Measurements from ENCODE around the gene STBD1.

Gene STBD1

DNA sequence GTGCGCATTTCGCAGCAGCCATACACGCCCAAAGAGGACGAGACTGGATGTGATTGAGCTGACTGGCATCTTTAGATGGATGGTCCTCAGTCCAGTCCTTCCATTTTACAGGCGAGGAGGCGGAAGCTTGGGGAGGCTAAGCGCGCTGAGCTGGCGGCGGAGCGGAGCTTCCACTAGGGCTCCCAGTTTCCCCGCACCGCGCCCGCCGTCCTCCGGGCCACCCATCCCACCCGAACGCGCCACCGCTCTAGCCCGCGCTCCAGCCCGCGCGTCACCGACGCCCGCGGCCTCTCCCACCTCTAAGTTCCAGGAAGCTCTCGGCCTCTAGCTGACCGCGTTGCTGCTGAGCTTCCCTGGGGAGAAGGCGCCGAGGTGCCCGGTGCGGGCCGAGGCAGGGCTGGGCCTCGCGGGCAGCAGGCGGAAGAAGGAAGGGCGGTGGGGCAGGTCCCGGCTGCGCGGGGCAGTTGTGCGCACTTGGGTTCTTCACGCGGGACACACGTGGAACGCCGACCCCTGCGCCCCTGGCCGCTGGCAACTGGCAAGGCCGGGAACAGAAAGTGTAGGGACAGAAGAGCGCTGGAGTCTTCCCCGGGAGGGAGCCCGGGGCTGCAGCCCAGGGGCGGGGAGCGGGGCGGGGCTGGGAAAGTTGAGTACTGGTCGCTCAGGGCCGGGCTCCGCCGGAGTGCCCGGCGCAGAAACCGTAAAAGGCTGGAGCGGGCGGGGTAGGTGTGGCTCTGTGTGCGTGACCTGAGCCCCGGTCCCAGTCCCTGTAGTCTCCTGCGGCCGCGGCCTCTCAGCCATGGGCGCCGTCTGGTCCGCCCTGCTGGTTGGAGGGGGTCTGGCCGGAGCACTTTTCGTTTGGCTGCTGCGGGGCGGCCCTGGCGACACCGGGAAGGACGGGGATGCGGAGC lies at the start of gene STBD1:
TSS of gene STBD1 (plus strand) at position 763 of the 911 bp plus-strand sequence. CDS start at position 800, 37 bp downstream.
- peak; percentile 32 for DNase-seq (ENCODE audit: low read depth, low spot score)
- peaks cover 16% of the 10 kb centered on the region for H3K27me3 ChIP-seq (ENCODE audit: insufficient read depth, insufficient read length)
- H3K4me3 ChIP-seq (ENCODE audit: insufficient read length, low read depth), result peak within 1 kb of the TSS; percentile 78
- no peaks in the 10 kb centered on the region for H3K9me3 ChIP-seq (ENCODE audit: insufficient read depth, low read length)
- peak within 1 kb of the TSS; percentile 92 for H3K9ac ChIP-seq (ENCODE audit: insufficient read length, low read depth)
- peaks cover 19% of the 10 kb centered on the region for H3K36me3 ChIP-seq (ENCODE audit: insufficient read depth, insufficient read length, low read length)
- peaks cover 2% of the 10 kb centered on the region for H3K4me1 ChIP-seq (ENCODE audit: insufficient read depth, insufficient read length)
- TF ChIP-seq SUZ12 (IDR thresholded peaks at IDR 0.05; ENCODE audit: extremely low read depth, insufficient read depth, insufficient read length) (no peak), YY1 (IDR thresholded peaks at IDR 0.05; ENCODE audit: insufficient read depth, insufficient read length) (no peak), ZNF274 (IDR thresholded peaks at IDR 0.05; ENCODE audit: low read depth, low read length) (no peak)

DNA sequence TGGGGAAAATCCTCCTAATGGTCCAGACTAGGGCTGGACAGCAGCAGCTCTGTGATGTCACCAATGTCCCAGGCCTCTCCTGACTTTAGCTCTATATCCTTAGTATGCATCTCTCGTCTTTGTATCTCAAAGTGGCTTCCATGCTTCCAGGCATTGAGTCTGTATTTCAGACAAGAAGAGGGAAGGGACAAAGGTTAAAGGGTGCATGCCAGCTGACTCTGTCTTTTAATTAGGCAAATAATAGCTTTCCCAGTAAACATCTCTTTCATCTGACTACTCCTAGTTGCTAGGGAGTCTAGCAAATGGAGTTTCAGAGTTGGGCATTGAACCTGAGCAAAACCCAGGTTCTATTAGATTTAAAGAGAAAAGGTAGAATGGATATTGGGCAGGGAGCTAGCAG lies 49.6 kb upstream of the STBD1 start:
- TF ChIP-seq ZNF274 (IDR thresholded peaks at IDR 0.05; ENCODE audit: low read depth, low read length) (no peak), YY1 (IDR thresholded peaks at IDR 0.05; ENCODE audit: insufficient read depth, insufficient read length) (no peak), SUZ12 (IDR thresholded peaks at IDR 0.05; ENCODE audit: extremely low read depth, insufficient read depth, insufficient read length) (no peak)
- peaks cover 11% of the 10 kb centered on the region for H3K27me3 ChIP-seq (ENCODE audit: insufficient read depth, insufficient read length)

GRCh38 chr4:76257824-76258223 lies 48.7 kb upstream of the STBD1 start:
- no peaks in the 10 kb centered on the region for H3K9me3 ChIP-seq (ENCODE audit: insufficient read depth, low read length)
- peaks cover 2% of the 10 kb centered on the region for H3K27me3 ChIP-seq (ENCODE audit: insufficient read depth, insufficient read length)
- H3K4me1 ChIP-seq (ENCODE audit: insufficient read depth, insufficient read length), result no peaks in the 10 kb centered on the region
- no peak for DNase-seq (ENCODE audit: low read depth, low spot score)
- H3K9ac ChIP-seq (ENCODE audit: insufficient read length, low read depth), result no peak overlapping the region
- no peak overlapping the region for H3K4me3 ChIP-seq (ENCODE audit: insufficient read length, low read depth)
- H3K36me3 ChIP-seq (ENCODE audit: insufficient read depth, insufficient read length, low read length), result no peaks in the 10 kb centered on the region
- no peak for TF ChIP-seq ZNF274 (IDR thresholded peaks at IDR 0.05; ENCODE audit: low read depth, low read length)

More for the DNA sequence above, 49.6 kb upstream of the STBD1 start:
- no peak for DNase-seq (ENCODE audit: low read depth, low spot score)
- Histone ChIP-seq H3K4me3 (ENCODE audit: insufficient read length, low read depth) (no peak overlapping the region), H3K9ac (ENCODE audit: insufficient read length, low read depth) (no peak overlapping the region), H3K9me3 (ENCODE audit: insufficient read depth, low read length) (no peaks in the 10 kb centered on the region), H3K36me3 (ENCODE audit: insufficient read depth, insufficient read length, low read length) (no peaks in the 10 kb centered on the region), H3K4me1 (ENCODE audit: insufficient read depth, insufficient read length) (no peaks in the 10 kb centered on the region)

DNA sequence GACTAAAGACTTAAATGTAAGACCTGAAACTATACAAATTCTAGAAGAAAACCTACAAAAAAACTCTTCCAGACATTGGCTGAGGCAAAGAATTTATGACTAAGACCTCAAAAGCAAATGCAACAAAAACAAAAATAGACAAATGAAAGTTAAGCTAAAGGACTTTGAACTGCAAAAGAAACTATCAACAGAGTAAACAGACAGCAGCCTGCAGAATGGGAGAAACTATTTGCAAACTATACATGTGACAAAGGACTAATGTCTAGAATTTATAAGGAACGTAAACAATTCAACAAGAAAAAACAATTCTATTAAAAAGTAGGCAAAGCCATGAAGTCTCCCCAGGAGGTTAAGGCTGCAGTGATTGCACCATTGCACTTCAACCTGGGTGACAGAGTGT lies 46.0 kb upstream of the STBD1 start:
- Histone ChIP-seq H3K4me3 (ENCODE audit: insufficient read length, low read depth) (no peak overlapping the region), H3K4me1 (ENCODE audit: insufficient read depth, insufficient read length) (no peaks in the 10 kb centered on the region), H3K9ac (ENCODE audit: insufficient read length, low read depth) (no peak overlapping the region), H3K9me3 (ENCODE audit: insufficient read depth, low read length) (no peaks in the 10 kb centered on the region), H3K27me3 (ENCODE audit: insufficient read depth, insufficient read length) (no peaks in the 10 kb centered on the region), H3K36me3 (ENCODE audit: insufficient read depth, insufficient read length, low read length) (no peaks in the 10 kb centered on the region)
- TF ChIP-seq YY1 (IDR thresholded peaks at IDR 0.05; ENCODE audit: insufficient read depth, insufficient read length), result no peak
- TF ChIP-seq SUZ12 (IDR thresholded peaks at IDR 0.05; ENCODE audit: extremely low read depth, insufficient read depth, insufficient read length), result no peak
- no peak for TF ChIP-seq ZNF274 (IDR thresholded peaks at IDR 0.05; ENCODE audit: low read depth, low read length)
- DNase-seq (ENCODE audit: low read depth, low spot score), result no peak

GRCh38 chr4:76265631-76266218 lies 40.8 kb upstream of the STBD1 start:
- H3K9ac ChIP-seq (ENCODE audit: insufficient read length, low read depth), result no peak overlapping the region
- no peaks in the 10 kb centered on the region for H3K36me3 ChIP-seq (ENCODE audit: insufficient read depth, insufficient read length, low read length)
- no peaks in the 10 kb centered on the region for H3K27me3 ChIP-seq (ENCODE audit: insufficient read depth, insufficient read length)
- no peak for DNase-seq (ENCODE audit: low read depth, low spot score)
- TF ChIP-seq YY1 (IDR thresholded peaks at IDR 0.05; ENCODE audit: insufficient read depth, insufficient read length) (no peak), SUZ12 (IDR thresholded peaks at IDR 0.05; ENCODE audit: extremely low read depth, insufficient read depth, insufficient read length) (no peak), ZNF274 (IDR thresholded peaks at IDR 0.05; ENCODE audit: low read depth, low read length) (no peak)
- H3K9me3 ChIP-seq (ENCODE audit: insufficient read depth, low read length), result no peaks in the 10 kb centered on the region
- H3K4me1 ChIP-seq (ENCODE audit: insufficient read depth, insufficient read length), result no peaks in the 10 kb centered on the region
- no peak overlapping the region for H3K4me3 ChIP-seq (ENCODE audit: insufficient read length, low read depth)

DNA sequence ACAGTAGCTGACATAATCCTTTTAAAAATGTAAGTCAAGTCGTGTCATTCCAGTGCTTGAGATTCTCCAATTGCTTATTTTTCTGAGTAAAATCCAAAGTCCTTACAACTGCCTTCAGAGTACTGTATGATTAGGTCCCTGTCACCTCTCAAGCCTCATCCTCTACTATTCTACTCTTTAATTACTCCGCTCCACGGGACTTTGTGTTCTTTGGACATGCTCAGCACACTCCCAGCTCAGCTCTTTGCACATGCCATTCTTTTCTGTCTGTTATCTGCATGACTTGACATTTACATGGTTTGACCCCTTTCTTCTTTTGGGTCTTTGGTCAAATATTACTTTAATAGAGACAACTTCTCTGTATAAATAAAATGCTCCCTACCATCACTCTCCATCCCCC lies 39.9 kb upstream of the STBD1 start:
- Histone ChIP-seq H3K4me3 (ENCODE audit: insufficient read length, low read depth) (no peak overlapping the region), H3K27me3 (ENCODE audit: insufficient read depth, insufficient read length) (no peaks in the 10 kb centered on the region), H3K36me3 (ENCODE audit: insufficient read depth, insufficient read length, low read length) (no peaks in the 10 kb centered on the region), H3K9me3 (ENCODE audit: insufficient read depth, low read length) (no peaks in the 10 kb centered on the region), H3K9ac (ENCODE audit: insufficient read length, low read depth) (no peak overlapping the region), H3K4me1 (ENCODE audit: insufficient read depth, insufficient read length) (no peaks in the 10 kb centered on the region)
- TF ChIP-seq ZNF274 (IDR thresholded peaks at IDR 0.05; ENCODE audit: low read depth, low read length), result no peak
- no peak for TF ChIP-seq SUZ12 (IDR thresholded peaks at IDR 0.05; ENCODE audit: extremely low read depth, insufficient read depth, insufficient read length)
- TF ChIP-seq YY1 (IDR thresholded peaks at IDR 0.05; ENCODE audit: insufficient read depth, insufficient read length), result no peak
- DNase-seq (ENCODE audit: low read depth, low spot score), result no peak

DNA sequence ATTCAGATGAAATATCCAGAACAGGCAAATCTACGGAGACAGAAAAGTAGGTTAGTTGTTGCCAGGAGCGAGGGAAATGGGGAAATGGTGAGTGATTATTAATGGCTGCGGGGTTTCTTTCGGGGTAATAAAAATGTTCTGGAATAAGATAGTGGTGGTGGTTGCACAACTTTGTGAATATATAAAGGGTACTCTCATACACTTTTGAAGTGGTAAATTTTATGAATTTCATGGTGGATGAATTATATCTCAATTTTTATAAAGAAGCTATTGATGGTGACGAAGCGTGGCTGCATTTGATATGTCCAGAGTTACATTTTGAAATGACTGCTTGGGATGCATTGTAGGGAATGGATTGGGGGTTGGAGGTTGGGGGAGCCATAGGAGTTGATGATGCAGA lies 38.7 kb upstream of the STBD1 start:
- no peaks in the 10 kb centered on the region for H3K4me1 ChIP-seq (ENCODE audit: insufficient read depth, insufficient read length)
- H3K9ac ChIP-seq (ENCODE audit: insufficient read length, low read depth), result no peak overlapping the region
- DNase-seq (ENCODE audit: low read depth, low spot score), result no peak
- H3K4me3 ChIP-seq (ENCODE audit: insufficient read length, low read depth), result no peak overlapping the region
- H3K36me3 ChIP-seq (ENCODE audit: insufficient read depth, insufficient read length, low read length), result no peaks in the 10 kb centered on the region
- no peaks in the 10 kb centered on the region for H3K27me3 ChIP-seq (ENCODE audit: insufficient read depth, insufficient read length)
- no peaks in the 10 kb centered on the region for H3K9me3 ChIP-seq (ENCODE audit: insufficient read depth, low read length)
- TF ChIP-seq SUZ12 (IDR thresholded peaks at IDR 0.05; ENCODE audit: extremely low read depth, insufficient read depth, insufficient read length), result no peak
- no peak for TF ChIP-seq YY1 (IDR thresholded peaks at IDR 0.05; ENCODE audit: insufficient read depth, insufficient read length)
- TF ChIP-seq ZNF274 (IDR thresholded peaks at IDR 0.05; ENCODE audit: low read depth, low read length), result no peak
